ENCODE data around the gene GAPT.

GAPT gene

DNA sequence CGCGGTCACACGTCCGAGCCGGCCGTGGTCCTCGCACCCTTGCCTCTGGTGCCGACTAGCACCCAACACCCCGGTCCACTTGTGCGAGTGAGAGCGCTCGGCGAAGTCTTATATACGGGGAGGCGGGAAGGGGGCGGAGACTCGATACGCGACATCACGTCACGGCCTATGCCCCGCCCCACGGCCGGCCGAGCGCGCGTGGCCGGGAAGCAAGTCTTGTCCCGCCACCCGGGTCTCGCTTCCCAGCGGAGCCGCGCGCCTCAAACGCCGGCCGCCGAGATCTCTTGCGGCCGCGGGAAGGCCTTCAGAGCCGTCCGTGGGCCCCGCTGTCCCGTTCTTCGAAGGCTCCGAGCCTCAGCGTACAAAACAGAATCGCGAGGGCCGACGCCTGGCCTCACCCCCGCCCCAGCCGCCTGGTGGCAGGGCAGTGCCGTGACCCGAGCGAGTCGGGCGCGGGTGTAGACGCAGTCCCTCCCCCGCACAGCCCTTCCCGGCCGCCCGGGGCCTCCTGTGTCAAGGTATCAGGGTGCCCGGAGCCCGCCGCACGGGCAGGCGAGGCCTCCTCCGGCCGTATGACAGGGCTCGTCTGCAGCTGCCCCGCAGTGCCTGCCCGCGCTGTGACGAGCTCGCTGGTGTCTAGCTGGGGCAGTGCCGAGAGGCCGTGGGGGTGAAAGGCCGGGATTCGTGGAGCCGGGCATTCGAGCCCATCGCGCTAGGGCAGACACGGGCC lies 31.1 kb upstream of the GAPT start, which contains the start of gene PLK2:
PLK2 (minus strand) TSS at position 85 of the 730 bp plus-strand sequence. CDS start 127 bp downstream, outside the sequence.
- DNase-seq, result peak; percentile 92 to 100 (median 98)
- intact Hi-C loops (cut with DNase I), result loop anchor here (1.0 to 5.0 kb wide), 4 partner anchors 573 to 1161 kb away; no protein-coding TSS in a partner anchor

DNA sequence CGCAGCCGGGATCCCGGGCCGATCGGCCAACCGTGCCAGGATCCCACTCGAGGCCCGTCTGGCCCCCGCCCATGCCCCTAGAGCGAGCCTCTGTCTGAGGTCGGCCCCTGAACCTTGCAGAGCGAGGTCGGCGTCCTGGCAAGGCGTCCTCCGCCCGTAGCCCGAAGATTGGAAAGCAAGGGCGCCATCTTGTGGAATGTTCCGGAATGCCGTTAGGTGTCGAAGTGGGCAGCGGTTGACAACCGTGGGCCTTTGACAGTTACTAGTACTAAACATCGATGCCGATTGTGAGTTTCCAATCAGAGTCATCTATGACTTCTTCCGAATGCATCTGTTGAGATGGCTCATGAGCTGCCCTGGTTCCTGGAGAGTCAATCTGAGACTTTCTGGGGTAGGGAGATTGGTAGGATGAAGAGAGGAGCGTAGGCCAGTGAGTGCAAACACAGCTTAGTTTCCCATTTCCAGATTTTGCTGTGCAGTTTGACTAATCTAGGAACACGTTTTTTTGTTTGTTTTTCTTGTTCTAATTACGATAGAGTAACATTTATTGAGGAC lies 30.4 kb upstream of the GAPT start:
- DNase-seq, result peak; percentile 79 to 98 (median 93)
- intact Hi-C loops (cut with DNase I), result loop anchor here (1.0 to 5.0 kb wide), 4 partner anchors 574 to 1162 kb away; no protein-coding TSS in a partner anchor

DNA sequence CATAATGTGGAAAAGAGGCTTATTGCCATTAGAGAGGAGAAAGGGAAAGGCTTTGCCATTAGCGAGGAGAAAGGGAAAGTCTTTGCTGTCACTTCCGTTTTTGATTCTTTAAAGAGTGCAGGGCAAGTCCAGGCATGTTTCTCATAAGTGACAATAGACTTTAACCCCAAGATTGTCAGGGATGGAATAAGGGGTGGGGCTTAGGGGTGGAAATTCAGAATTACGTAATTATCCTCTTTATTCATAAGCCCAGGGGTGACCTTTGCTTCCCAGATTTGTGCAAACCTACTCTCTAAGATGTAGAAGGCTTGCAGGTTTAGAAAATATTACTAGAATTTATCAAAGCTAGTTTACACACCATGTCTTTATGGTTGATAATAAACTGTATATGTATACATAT lies 29.1 kb upstream of the GAPT start:
- intact Hi-C loops (cut with DNase I), result loop anchor here (5.0 kb wide), 1 partner anchor 575 kb away; no protein-coding TSS in a partner anchor
- no peak for DNase-seq

DNA sequence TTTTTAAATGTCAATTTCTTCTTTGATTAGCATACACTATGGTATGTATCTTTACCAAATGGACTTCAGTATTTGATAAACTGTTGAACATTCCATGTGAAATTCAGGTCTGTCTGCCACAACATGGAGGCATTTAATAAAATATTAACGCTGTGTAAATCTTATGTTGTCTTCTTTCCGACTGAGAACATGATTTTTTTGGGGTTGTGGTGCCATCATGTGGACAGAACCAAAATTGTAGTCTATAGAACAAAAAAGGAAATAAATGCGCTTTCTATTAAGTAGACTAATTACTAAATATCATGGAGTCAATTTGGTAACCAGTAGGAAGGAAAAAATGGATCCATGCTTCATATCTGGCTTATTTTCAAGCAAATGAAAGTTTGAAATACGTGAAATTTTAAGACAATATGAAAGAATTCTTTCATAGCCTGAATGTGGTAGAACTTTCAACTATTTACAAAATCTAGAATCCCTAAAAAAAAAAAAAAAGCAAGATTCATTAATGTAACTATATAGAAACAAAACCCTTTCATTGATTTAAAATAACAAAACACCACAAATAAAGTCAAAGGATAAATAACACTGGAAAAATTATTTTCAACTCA lies 28.5 kb upstream of the GAPT start:
- intact Hi-C loops (cut with DNase I), result loop anchor here (5.0 kb wide), 1 partner anchor 575 kb away; no protein-coding TSS in a partner anchor
- peak in 1 of 10 donors; percentile 37 for DNase-seq

DNA sequence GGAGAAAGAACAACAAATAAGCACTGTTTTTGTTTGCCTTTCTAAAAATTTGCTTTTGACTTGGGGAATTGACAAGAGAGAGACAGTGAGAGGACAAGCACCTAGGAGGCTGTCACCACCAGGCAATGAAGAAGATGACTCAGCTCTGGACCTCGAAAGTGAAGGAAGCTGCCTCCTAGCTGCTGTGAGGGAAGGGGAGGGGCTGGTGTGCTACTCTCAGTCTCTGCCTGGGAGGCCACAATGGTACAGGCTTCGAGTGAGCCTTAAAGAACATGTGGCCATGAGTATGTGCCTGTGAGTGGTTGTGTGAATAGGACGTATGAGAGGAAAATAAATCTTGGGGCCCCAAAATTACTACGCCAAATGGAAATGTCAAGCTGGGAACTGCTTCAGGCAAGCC lies 24.3 kb upstream of the GAPT start:
- no peak for DNase-seq
- intact Hi-C loops (cut with DNase I), result no loop called here

DNA sequence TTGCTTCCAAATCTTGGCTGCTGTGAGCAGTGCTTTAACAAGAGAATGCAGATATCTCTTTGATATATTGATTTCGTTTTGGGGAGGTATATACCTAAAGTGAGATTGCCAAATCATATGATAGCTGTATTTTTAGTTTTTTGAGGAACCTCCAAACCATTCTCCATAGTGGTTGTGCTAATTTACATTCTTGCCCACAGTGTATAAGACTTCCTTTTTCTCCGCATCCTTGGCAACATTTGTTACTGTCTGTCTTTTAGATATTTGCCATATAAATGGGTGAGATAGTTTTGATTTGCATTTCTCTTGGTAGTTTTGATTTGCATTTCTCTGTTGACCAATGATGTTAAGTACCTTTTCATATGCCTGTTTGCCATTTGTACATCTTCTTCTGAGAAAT lies 21.3 kb upstream of the GAPT start:
- intact Hi-C loops (cut with DNase I), result no loop called here

DNA sequence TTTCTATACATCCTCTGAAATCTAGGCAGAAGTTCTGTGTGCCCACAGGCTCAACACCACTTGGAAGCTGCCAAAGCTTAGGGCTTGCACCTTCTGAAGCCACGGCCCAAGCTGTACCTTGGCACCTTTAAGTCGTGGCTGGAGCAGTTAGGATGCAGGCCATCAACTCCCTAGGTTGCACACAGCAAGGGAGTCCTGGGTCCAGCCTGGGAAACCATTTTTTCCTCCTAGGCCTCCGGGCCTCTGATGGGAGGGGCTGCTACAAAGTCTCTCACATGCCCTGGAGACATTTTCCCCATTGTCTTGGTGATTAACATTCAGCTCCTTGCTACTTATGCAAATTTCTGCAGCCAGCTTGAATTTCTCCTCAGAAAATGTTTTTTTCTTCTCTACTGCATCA lies 15.8 kb upstream of the GAPT start:
- intact Hi-C loops (cut with DNase I), result loop anchor here (5.0 kb wide), 2 partner anchors 377 to 532 kb away; no protein-coding TSS in a partner anchor
- no peak for DNase-seq

More for the DNA sequence above, 21.3 kb upstream of the GAPT start:
- no peak for DNase-seq

DNA sequence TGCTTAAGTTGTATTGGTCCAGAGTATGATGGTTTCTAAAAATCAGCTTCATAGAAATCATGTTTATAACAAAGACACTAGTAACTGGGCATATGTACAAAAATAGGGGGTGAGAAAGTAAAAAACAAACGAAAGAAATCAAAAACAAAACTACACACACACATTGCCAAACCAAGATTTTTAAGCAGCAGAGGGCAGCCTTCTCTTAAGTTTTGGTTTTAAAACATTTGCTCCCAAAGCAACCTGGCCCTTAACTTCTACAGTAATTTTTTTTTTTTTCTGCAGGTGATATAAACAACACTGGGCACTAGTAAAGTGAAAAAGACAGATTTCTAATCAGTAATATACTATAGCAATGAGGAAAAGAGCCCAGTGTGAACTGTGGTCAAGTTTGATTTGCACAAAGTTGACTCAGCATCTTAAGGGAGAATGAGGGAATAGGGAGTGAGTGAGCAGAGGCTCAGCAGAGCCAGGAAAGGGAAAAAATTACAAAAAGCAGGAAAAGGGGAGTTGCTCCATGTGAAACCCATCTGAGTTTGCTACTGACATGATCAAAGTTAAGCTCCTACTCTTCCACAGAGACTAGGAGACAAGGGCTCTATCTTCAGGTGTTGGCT lies 13.4 kb upstream of the GAPT start:
- DNase-seq, result no peak
- intact Hi-C loops (cut with DNase I), result loop anchor here (5.0 kb wide), 2 partner anchors 374 to 529 kb away; no protein-coding TSS in a partner anchor

DNA sequence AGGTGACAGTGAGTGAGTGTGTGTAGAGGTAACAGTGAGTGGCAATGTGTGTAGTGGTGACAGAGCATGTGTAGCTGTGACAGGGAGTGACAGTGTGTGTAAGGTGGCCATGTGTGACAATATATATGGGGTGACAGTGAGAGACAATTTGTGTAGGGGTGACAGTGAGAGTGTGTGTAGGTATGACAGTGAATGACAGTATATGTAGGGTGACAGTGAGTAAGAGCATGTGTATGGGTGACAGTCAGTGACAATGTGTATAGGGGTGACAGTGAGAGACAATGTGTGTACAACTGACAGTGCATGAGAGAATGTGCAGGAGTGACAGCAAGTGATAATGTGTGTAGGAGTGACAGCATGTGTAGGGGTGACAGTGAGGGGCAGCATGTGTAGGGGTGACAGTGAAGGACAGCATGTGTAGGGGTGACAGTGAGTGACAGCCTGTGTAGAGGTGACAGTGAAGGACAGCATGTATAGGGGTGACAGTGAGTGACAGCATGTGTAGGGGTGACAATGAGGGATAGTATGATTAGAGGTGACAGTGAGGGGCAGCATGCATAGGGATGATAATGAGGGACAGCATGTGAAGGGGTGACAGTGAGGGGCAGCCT lies 10.1 kb upstream of the GAPT start:
- intact Hi-C loops (cut with DNase I), result no loop called here

DNA sequence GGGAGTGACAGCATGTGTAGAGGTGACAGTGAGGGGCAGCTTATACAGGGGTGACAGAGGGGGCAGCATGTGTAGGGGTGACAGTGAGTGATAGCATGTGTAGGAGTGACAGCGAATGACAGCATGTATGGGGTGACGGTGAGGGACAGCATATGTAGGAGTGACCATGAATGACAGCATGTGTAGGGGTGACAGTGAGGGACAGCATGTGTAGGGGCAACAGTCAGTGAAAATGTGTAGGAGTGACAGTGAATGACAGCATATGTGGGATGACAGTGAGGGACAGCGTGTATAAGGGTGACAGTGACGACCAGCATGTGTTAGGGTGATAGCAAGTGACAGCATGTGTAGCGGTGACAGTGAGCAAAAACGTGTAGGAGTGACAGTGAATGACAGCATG lies 9.4 kb upstream of the GAPT start:
- intact Hi-C loops (cut with DNase I), result no loop called here
- DNase-seq, result no peak

More for the DNA sequence above, 10.1 kb upstream of the GAPT start:
- DNase-seq, result no peak

DNA sequence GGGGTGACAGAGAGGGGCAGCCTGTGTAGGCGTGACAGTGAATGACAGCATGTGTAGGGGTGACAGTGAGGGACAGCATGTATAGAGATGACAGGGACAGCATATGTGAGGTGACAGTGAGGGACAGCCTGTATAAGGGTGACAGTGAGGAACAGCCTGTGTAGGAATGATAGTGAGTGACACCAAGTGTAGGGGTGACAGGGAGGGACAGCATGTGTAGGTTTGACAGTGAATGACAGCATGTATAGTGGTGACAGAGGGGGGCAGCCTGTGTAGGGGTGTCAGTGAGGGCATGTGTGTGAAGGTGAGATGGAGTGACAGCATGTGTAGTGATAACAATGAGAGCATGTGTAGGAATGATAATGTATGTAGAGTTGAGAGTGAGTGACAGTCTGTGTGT lies 8.7 kb upstream of the GAPT start:
- no peak for DNase-seq
- intact Hi-C loops (cut with DNase I), result no loop called here

DNA sequence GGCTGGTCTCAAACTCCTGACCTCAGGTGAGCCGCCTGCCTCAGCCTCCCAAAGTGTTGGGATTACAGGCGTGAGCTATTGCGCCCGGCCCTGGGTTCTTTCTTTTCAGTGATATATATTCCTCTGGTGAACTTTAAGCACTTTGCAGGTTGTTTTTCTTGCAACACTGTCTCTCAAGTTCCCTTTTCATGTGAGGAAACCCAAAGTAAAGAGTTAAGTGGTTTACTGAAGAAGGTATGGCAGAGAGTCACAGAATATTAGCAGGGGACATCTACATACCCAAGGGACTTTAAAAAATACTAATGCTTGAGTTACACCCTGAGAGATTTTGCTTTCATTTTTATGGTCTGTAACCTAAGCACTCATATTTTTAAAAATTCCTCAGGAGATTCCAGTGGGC lies 6.7 kb upstream of the GAPT start:
- DNase-seq, result no peak
- intact Hi-C loops (cut with DNase I), result no loop called here

DNA sequence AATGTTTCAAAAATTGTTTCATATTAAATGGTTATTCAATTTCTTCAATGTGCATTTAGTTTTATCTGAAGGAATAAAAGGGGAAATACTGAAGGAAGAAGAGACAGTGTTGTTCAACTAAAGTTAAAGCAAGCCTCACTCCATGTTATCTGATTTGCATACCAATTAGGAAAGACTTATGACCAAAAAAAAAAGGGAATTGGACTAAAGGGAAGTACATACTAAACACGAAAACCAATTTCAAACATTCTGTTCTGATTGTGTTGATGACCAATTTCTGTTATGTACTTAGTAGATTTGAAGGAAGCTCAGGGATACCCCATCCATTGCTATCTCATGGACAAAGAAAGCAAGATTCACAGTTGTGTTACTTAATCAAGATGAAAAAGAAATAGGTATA lies 4.9 kb upstream of the GAPT start:
- intact Hi-C loops (cut with DNase I), result no loop called here
- DNase-seq, result no peak

DNA sequence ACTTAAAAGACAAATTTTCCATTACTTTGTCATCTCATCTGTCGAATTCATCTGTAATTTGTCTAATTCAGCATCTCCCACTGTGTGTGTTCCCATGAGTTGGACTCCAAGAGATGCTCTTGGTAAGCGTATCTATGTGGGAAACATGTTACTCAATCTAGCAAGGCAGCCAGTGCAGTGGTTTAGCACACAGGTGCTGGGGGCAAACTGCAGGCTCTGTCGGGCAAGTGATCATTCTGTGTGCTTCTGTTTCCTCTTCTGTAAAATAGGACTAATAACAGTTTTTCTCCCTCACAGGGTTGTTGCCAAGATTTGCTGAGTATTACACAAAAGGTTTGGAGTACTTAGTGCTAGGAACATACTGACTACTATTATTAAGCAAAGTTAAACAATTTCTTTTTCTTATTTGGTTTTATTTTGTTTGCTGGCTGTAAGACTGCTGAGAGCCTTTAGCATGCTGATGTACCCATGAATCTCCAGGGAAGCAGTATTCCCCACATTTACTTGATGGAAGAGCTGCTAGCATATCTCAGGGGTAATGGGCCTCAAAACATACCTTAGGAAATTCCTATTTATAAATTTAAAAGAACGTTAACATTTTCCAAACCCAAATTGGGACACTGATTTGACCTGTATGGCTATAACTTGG lies 709 bp upstream of the GAPT start:
- DNase-seq, result no peak
- intact Hi-C loops (cut with DNase I), result no loop called here

DNA sequence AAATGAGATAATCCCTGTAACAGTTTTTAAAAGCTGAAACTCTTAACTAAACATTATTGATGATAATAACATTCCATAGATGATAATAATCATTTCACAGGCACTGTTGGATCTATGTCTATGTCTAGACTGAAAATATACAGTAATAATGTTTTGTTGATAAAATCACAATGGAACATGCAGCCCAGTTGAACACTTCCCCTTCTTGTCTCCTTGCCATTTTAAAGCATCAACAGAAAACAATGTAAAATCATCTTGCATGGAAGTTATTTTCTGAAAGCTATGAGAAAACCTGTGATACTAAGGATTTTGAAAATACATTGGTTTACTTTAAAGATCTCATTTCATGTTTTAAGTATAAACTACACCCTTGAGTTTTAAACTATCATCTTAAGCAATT lies 1.9 kb downstream of the GAPT start:
- intact Hi-C loops (cut with DNase I), result no loop called here

DNA sequence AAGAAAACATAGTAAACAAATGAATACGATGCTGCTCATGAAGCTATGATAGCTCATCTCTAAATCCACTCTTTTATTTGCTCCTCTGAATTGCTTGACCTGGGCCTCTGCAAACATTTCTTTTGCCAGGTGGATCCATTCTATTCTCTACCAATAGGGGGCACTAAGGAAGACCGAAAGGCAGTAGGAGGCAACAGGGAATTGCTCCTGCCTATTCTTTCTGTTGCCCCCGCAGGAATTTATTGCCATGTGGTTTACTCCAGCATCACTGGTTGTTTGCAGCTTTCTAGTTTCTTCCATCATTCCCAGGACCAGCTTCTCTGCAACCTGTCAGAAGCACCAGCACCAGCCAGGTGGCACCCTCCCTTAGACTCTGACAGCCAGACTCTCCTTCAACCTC lies 5.3 kb downstream of the GAPT start:
- intact Hi-C loops (cut with DNase I), result no loop called here

More for the DNA sequence above, 1.9 kb downstream of the GAPT start:
- no peak for DNase-seq

DNA sequence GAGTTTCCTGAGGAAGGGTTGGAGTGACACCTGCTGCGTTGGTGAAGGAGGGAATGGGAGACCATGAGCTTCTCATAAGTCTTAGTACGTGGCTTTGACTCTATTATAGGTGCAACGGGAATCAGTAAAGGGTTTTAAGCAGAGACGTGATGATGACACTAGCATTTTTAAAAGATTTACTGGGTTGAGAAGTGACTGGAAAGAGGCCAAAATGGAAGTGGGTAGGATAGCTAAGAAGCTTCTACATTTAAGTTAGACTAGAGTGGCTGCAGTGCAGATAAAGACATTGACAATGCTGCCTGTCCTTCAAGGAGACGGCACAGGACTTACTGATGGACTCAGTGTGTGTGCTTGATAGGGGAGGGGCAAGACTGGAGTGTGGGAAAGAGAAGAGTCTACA lies 6.2 kb downstream of the GAPT start:
- intact Hi-C loops (cut with DNase I), result no loop called here
- DNase-seq, result no peak

More for the DNA sequence above, 5.3 kb downstream of the GAPT start:
- no peak for DNase-seq

DNA sequence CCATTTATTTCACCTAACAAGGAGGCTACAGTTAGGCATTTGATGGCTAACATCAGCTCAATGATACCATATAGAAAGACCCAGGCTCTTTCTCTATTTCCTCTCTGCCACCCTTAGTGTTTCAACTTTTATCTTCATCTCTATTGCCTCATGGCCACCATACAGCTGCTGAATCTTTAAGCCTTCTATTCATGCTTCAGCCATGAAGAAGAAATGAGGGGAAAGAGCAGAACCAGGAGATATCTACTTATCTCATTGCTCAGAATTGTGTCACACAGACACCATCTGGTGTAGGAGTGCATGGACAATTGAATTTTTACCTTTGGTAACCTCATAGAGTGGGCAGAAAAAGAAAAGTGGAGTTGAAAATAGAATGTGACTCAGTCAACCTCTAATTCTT lies 6.7 kb downstream of the GAPT start:
- intact Hi-C loops (cut with DNase I), result loop anchor here (2.0 kb wide), 1 partner anchor 353 kb away; no protein-coding TSS in a partner anchor
- no peak for DNase-seq

DNA sequence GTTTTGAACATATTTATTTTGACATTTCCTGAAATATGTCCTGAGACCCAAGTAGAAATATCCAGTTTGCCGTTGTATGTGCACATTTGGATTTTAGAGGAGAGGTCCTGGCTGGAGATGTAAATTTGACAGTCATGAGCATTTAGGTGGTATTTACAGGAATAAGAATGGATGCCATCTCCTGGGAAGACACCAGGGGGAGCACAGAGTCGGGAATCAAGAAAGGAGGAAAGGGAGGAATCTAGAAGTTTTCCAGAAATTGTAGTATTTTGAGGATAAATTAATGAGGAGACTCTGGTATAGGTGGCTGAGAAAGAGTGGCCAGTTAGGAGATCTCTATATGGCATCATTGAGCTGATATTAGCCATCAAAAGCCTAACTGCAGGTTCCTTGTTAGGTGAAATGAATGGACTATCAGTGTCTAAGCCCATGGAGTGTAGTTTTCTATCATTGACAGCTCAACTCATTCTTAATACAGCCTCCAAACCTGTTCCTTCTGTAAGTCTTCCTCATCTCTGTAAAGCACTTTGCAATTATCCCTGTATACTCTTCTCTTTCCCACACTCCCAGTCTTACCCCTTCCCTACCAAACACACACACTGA lies 7.2 kb downstream of the GAPT start:
- DNase-seq, result peak in 6 of 10 donors; percentile 20 to 73 (median 38)

More for the DNA sequence above, 7.2 kb downstream of the GAPT start:
- intact Hi-C loops (cut with DNase I), result loop anchor here (2.0 kb wide), 1 partner anchor 352 kb away; no protein-coding TSS in a partner anchor
